Pancreas (tissue), 10 donors: Measurements from ENCODE around the gene GNG13. TPM values are rescaled to one million over a fixed set of nuclear protein-coding genes. Genes with fewer than 3 reads are reported as not detected.
A peak's percentile ranks its signal among the peaks of the same experiment; 100 is the strongest.

ENCODE experiments used
- ATAC-seq, 4 donors: fragments of 200-7000 bp; cut with Tn5 transposase; one replicate each; pipeline versions ENCODE4 v1.8.0 to v1.9.1; 2020; ENCODE audit warnings: mild to moderate bottlenecking in 4 of 4, moderate library complexity in 4 of 4
- DNase-seq, 6 donors: peaks; one replicate each; pipeline ENCODE4 v3.0.0-alpha.2; 2020
- FAIRE-seq: peaks from 2 replicates; lab custom pipeline; 2012; peaks lifted over from hg19 to GRCh38; lab: Jason Lieb, UNC
- H3K27ac ChIP-seq, 4 donors: fragments of 200-600 bp; sonication (generic); 1 replicate in 3 of 4; 2 replicates in 1 of 4; pipeline versions ENCODE4 v1.5.0 to v1.8.0; 2020
- H3K27me3 ChIP-seq, 4 donors: fragments of 200-600 bp; one replicate each; pipeline ENCODE4 v1.8.0; 2021
- H3K36me3 ChIP-seq, 3 donors: fragments of 200-600 bp; sonication (generic) in 1 of 3; one replicate each; pipeline versions ENCODE4 v1.5.0 to v1.8.0; 2020 to 2021
- H3K4me1 ChIP-seq, 3 donors: fragments of 200-600 bp; one replicate each; pipeline ENCODE4 v1.8.0; 2021
- H3K4me3 ChIP-seq, 4 donors: fragments of 200-600 bp; sonication (generic) in 2 of 4; one replicate each; pipeline versions ENCODE4 v1.5.0 to v1.8.0; 2020 to 2021
- H3K9me3 ChIP-seq, 4 donors: fragments of 200-600 bp; one replicate each; pipeline ENCODE4 v1.8.0; 2021
- WGBS, 2 donors: extraction: QIAGEN DNeasy Blood & Tissue Kit; methylation state at CpG; one replicate each; pipeline ENCODE4 v1.1.7; 2013; 5-methylcytosine and 5-hydroxymethylcytosine counted together
- intact Hi-C, 3 donors: fragments of 100-400 bp; cut with DNase I; formaldehyde crosslinking; loops; one replicate each; pipeline versions ENCODE4 v1.11.1 to v1.14.2; 2022
- polyA plus RNA-seq, 2 donors: library from polyadenylated mRNA; stranded (reverse); fragments of 200-250 nt; gene quantifications; one replicate each; pipeline ENCODE4 v1.2.3, GENCODE V29; 2013
- total RNA-seq, 6 donors: library from RNA; stranded (reverse); fragmentation: NEBNext Ultra II Directional in 4 of 6; extraction: Animal tissue kit (Norgen Biotek cat#: 25700) in 4 of 6; gene quantifications; one replicate each; pipeline versions ENCODE4 v1.2.1 to v1.2.4, GENCODE V29; 2021 to 2023
- TF ChIP-seq, protein P1 (sequence below), 4 donors: fragments of 200-600 bp; sonication (generic) in 3 of 4; IDR thresholded peaks; one replicate each; pipeline versions ENCODE4 v1.5.0 to v1.8.0; 2021; ENCODE audit warnings: antibody characterized with exemption in 4 of 4
- donor health status: healthy with polysubstance abuse.
- donor health status: DM: no; HTN: no; CAD: no; lungs with moderate emphysema.
- donor health status: DM: no; HTN: no; CAD: no.
- donor health status: control.
- donor health status: control.
- donor health status: Bipolar disorder and iron deficiency.
- donor health status: DM: yes; HTN: yes; CAD: no.
- donor health status: DM: no; HTN: no; CAD: no.
- donor health status: DM: no; HTN: no; CAD: no.
- donor health status: DM: yes; HTN: yes; CAD: no.

Gene GNG13
- total and polyA plus RNA-seq, 8 donors = not detected

DNA sequence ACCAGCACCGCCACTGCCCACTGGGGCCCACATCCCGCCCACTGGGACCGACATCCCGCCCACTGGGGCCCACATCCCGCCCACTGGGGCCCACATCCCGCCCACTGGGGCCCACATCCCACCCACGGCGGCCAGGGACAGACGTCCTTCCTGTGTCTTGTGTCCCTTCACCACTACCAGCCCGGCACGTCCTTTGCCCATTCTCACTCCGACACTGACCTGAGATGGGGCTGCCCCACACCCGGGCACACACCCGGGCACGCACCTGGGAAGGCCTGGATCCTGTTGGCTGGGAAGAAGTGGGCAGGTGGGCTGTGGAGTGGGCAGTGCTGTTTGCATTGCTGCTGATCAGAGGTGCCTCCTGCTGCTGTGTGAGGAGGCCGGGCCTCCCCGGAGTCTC lies 28.4 kb upstream of the GNG13 start:
- intact Hi-C loops = no loop called here
- DNase-seq = peak in 1 of 6 donors; percentile 12
- Histone ChIP-seq H3K36me3 (no peaks in the 10 kb centered on the region), H3K27ac (no peak overlapping the region), H3K9me3 (no peaks in the 10 kb centered on the region), H3K27me3 (no peaks in the 10 kb centered on the region), H3K4me3 (no peak overlapping the region), H3K4me1 (no peaks in the 10 kb centered on the region)
- WGBS, 2 donors = 60 to 83% methylated on average over 17 of the region's 17 CpGs
- FAIRE-seq = no peak
- ATAC-seq = no peak
- TF ChIP-seq, protein P1, sequence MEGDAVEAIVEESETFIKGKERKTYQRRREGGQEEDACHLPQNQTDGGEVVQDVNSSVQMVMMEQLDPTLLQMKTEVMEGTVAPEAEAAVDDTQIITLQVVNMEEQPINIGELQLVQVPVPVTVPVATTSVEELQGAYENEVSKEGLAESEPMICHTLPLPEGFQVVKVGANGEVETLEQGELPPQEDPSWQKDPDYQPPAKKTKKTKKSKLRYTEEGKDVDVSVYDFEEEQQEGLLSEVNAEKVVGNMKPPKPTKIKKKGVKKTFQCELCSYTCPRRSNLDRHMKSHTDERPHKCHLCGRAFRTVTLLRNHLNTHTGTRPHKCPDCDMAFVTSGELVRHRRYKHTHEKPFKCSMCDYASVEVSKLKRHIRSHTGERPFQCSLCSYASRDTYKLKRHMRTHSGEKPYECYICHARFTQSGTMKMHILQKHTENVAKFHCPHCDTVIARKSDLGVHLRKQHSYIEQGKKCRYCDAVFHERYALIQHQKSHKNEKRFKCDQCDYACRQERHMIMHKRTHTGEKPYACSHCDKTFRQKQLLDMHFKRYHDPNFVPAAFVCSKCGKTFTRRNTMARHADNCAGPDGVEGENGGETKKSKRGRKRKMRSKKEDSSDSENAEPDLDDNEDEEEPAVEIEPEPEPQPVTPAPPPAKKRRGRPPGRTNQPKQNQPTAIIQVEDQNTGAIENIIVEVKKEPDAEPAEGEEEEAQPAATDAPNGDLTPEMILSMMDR (IDR thresholded peaks at IDR 0.05) = no peak

DNA sequence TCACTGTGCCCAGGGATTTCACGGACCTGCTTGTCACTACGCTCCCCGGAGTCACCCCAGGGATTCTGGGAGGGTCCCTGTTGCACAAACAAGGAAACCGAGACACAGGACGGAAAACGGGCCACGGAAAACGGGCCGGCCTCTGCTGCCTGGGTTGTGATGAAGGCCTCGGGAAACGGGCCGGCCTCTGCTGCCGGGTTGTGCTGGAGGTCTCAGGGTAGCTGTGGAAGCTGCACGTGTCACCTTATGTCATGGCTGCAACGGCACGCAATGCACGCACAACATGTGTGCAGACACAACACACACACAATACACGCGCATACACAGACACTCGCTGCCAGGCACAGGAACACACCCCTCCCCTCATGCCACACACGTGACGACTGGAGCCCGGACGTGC lies 27.0 kb upstream of the GNG13 start:
- H3K27me3 ChIP-seq = no peaks in the 10 kb centered on the region
- no peak overlapping the region for H3K4me3 ChIP-seq
- no peaks in the 10 kb centered on the region for H3K36me3 ChIP-seq
- TF ChIP-seq, protein P1 (IDR thresholded peaks at IDR 0.05) = no peak
- no peak overlapping the region for H3K27ac ChIP-seq
- no peak for FAIRE-seq
- DNase-seq = peak in 1 of 6 donors; percentile 13
- WGBS, 2 donors = 79 to 88% methylated on average over 24 of the region's 24 CpGs
- H3K4me1 ChIP-seq = no peaks in the 10 kb centered on the region
- intact Hi-C loops = no loop called here
- no peak for ATAC-seq
- no peaks in the 10 kb centered on the region for H3K9me3 ChIP-seq

DNA sequence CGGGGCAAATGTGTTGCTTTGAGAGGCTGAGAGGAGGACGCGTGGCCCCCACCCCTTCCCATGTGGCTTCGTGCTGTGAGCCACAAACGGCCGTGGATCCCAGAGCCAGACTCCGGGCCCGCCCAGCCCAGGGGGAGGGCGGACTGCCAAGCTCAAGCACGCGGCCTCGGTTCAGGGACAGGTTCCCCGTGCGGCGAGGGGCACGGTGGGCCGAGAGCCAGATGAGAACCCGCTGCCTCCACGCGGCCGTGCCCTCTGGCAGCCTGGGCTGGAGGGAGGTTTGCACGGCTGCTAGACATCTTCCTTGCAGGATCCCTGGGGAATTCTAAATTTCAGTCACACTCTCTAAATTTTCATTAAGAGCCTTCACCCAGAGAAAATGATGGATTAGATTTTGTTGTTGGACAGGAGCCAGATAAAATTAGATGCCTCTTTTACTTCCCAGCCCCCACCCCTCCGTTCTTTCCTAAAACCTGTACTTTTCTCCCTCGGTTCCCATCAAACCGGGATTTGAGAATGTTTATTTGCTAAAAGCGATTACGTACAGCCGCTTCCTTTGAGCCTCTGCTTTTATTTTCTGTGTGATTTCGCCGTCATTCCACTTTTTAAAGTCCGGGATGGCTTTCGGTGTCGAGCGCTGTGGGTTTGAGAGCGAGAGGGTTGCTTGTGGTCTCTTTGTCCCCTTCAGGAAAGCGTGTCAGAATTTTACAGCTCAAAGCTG lies 25.0 kb upstream of the GNG13 start:
- intact Hi-C loops = no loop called here
- Histone ChIP-seq H3K27ac (no peak overlapping the region), H3K27me3 (no peaks in the 10 kb centered on the region), H3K9me3 (no peaks in the 10 kb centered on the region), H3K4me1 (no peaks in the 10 kb centered on the region), H3K36me3 (no peaks in the 10 kb centered on the region), H3K4me3 (no peak overlapping the region)
- DNase-seq = peak in 2 of 6 donors; percentile 52 to 69
- TF ChIP-seq, protein P1 (IDR thresholded peaks at IDR 0.05) = no peak
- FAIRE-seq = no peak
- WGBS, 2 donors = 31% methylated on average over 36 of the region's 36 CpGs
- peak in 3 of 4 donors; percentile 37 to 48 (median 42) for ATAC-seq

DNA sequence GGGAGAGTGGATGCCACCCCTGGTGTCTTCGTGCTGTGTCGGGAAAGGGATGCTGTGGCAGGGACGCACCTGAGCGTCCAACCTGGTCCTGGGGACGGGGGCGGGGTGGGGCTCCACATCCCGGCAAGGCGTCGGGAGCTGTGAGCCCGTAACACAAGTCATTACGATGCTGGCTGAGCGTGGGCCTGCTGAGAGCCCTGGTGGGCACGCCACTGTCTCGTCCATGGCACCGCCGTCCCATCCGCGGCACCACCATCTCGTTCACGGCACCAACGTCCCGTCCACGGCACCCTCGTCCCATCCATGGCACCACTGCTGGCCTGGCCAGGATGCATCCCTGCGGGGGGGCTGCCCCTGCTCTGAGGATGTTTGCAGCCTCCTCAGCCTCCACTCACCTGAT lies 24.1 kb upstream of the GNG13 start:
- DNase-seq = no peak
- Histone ChIP-seq H3K27me3 (no peaks in the 10 kb centered on the region), H3K27ac (no peak overlapping the region), H3K36me3 (no peaks in the 10 kb centered on the region), H3K4me3 (no peak overlapping the region), H3K9me3 (no peaks in the 10 kb centered on the region), H3K4me1 (no peaks in the 10 kb centered on the region)
- 75 to 78% methylated on average over 25 of the region's 25 CpGs for WGBS, 2 donors
- no peak for FAIRE-seq
- intact Hi-C loops = no loop called here
- no peak for ATAC-seq
- TF ChIP-seq, protein P1 (IDR thresholded peaks at IDR 0.05) = no peak

DNA sequence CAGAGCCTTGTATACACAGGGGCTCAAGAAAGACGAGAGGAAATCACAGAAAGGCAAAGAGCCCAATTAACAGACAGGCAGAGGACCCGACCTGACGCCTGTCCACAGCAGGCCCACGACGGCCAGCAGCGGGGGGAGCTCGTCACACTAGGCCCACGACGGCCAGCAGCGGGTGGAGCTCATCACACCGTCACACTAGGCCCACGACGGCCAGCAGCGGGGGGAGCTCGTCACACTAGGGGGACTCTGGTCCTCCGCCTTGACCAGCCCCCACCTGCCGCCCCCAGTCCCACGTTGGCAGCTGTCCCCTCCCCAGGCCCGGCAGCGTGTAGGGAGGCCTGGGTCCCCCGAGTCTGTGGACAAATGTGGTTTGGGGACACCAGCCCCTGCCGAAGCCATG lies 23.7 kb upstream of the GNG13 start:
- Histone ChIP-seq H3K4me3 (no peak overlapping the region), H3K27me3 (no peaks in the 10 kb centered on the region), H3K36me3 (no peaks in the 10 kb centered on the region), H3K27ac (no peak overlapping the region), H3K9me3 (no peaks in the 10 kb centered on the region), H3K4me1 (no peaks in the 10 kb centered on the region)
- DNase-seq (peak in 1 of 6 donors; percentile 80), ATAC-seq (no peak), FAIRE-seq (no peak)
- intact Hi-C loops = no loop called here
- 68 to 78% methylated on average over 22 of the region's 22 CpGs for WGBS, 2 donors
- TF ChIP-seq, protein P1 (IDR thresholded peaks at IDR 0.05) = no peak
